Cardiac muscle cell (in vitro differentiated cells and primary cell): ENCODE results near the gene EIF5. TPM values are rescaled to one million over a fixed set of nuclear protein-coding genes. Genes with fewer than 3 reads are reported as not detected.

Source experiments
- DNase-seq, 2 donors: peaks; one replicate each; pipeline versions ENCODE4 v3.0.0 to v3.0.0-alpha.2; 2010 to 2017; ENCODE audit warnings: low read depth in 1 of 2, low spot score in 1 of 2
- H3K27ac ChIP-seq: fragments of 200-600 bp; sonication (generic); 2 replicates; pipeline ENCODE4 v1.5.1; 2016
- H3K27me3 ChIP-seq: fragments of 200-600 bp; sonication (generic); 2 replicates; pipeline ENCODE4 v1.6.0; 2016; ENCODE audit warnings: control low read depth
- H3K36me3 ChIP-seq: fragments of 200-600 bp; sonication (generic); 2 replicates; pipeline ENCODE4 v1.5.1; 2016; ENCODE audit warnings: control low read depth
- H3K4me1 ChIP-seq: fragments of 200-600 bp; sonication (generic); 2 replicates; pipeline ENCODE4 v1.8.1; 2017; ENCODE audit warnings: low read depth, mild to moderate bottlenecking, mixed run types
- H3K4me3 ChIP-seq: fragments of 200-600 bp; sonication (generic); 2 replicates; pipeline ENCODE4 v1.5.1; 2016; ENCODE audit warnings: mild to moderate bottlenecking
- H3K9me3 ChIP-seq: fragments of 200-600 bp; sonication (generic); 2 replicates; pipeline ENCODE4 v1.5.1; 2017; ENCODE audit warnings: low read depth, mild to moderate bottlenecking, control low read depth
- polyA plus RNA-seq: library from polyadenylated mRNA; unstranded; fragments of >200 nt; fragmentation: Nextera tagmentation; extraction: Ambion mirVana; gene quantifications from 2 replicates; pipeline ENCODE4 v1.2.1, GENCODE V29; 2016
- total RNA-seq: library from RNA; depleted of rRNA; stranded (reverse); fragments of >200 nt; gene quantifications from 2 replicates; pipeline ENCODE4 v1.2.3, GENCODE V29; 2016
- TF ChIP-seq, protein P1 (sequence below): IDR thresholded peaks from 2 replicates; pipeline ENCODE4 v1.5.1; 2012; ENCODE audit warnings: low read depth, mild to moderate bottlenecking, low read length

Gene EIF5
- total and polyA plus RNA-seq, 2 experiments from 2014 or later = 149 to 441 TPM

DNA sequence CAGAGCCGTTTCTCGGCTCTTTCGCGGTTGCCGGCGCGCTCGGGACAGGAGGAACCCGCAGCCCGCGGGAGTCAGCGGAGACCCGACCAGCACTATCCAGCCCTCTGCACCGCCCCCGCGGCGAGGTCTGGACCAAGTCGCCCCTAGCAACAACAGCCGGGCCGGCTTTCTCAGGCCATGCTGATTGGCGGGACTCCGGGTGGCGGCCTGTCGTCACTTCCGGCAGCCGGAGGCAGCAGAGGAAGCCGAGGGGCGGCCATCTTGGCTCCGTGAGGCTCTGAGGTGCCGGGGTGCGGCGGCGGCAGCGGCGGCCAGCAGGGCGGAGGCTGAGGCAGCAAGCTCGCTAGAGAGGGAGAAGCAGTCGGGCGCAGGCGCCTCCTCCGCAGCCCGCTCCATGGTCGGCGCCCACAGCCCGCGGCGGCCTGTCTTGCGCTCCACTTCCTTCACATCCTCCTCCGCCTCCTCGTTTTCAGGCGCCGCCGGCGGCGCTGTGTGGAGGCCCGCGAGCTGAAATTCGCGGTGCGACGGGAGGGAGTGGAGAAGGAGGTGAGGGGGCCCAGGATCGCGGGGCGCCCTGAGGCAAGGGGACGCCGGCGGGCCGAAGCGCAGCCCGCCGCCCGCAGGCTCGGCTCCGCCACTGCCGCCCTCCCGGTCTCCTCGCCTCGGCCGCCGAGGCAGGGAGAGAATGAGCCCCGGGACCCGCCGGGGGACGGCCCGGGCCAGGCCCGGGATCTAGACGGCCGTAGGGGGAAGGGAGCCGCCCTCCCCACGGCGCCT lies 51.3 kb downstream of the EIF5 start, which contains the start of gene MARK3:
MARK3 (plus strand) TSS at position 264 of the 777 bp plus-strand sequence. CDS start 615 bp downstream, outside the sequence.
- DNase-seq = peak; percentile 98 to 99
- peak within 1 kb of the TSS; percentile 94 for H3K27ac ChIP-seq

DNA sequence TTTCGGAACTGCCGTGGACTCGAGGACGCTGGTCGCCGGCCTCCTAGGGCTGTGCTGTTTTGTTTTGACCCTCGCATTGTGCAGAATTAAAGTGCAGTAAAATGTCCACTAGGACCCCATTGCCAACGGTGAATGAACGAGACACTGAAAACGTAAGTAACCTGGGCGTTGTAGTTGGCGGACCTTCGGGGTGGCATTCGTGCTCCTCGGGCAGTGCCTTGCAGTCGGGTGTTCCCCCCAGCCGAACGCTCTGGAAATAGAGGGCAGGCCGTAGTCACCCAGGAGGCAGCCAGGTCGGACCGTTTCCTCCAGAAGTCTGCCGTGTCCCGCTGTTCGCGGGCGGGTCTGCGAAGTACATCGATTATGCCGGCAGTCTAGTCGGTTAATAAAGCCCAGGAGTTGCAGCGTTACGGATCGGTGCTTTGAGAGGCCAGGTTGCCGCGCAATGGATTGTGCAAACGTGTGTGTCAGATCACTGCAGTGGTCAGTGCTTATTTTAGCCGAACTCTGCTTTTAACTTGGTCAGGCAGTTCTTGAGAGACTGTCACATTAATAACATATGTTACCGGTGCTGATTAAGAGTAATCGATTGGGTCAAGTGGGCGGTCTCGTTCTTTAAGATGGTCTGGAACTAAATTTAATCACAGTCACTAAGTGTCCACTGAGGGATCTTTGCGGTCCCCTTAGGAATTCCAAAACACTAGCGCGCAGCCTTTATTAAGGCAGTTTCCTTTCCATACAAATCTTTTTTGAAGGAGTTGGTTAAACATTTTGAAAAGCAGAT lies 52.1 kb downstream of the EIF5 start:
- Histone ChIP-seq H3K4me3 (peak overlapping the region; percentile 97), H3K27me3 (no peaks in the 10 kb centered on the region), H3K4me1 (peaks cover 16% of the 10 kb centered on the region), H3K27ac (peak overlapping the region; percentile 94), H3K36me3 (no peaks in the 10 kb centered on the region), H3K9me3 (no peaks in the 10 kb centered on the region)
- TF ChIP-seq, protein P1, sequence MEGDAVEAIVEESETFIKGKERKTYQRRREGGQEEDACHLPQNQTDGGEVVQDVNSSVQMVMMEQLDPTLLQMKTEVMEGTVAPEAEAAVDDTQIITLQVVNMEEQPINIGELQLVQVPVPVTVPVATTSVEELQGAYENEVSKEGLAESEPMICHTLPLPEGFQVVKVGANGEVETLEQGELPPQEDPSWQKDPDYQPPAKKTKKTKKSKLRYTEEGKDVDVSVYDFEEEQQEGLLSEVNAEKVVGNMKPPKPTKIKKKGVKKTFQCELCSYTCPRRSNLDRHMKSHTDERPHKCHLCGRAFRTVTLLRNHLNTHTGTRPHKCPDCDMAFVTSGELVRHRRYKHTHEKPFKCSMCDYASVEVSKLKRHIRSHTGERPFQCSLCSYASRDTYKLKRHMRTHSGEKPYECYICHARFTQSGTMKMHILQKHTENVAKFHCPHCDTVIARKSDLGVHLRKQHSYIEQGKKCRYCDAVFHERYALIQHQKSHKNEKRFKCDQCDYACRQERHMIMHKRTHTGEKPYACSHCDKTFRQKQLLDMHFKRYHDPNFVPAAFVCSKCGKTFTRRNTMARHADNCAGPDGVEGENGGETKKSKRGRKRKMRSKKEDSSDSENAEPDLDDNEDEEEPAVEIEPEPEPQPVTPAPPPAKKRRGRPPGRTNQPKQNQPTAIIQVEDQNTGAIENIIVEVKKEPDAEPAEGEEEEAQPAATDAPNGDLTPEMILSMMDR = no peak
- DNase-seq = peak in 1 of 2 donors; percentile 60

More for the DNA sequence above, 51.3 kb downstream of the EIF5 start, which contains the start of gene MARK3:
- Histone ChIP-seq H3K4me1 (peaks cover 16% of the 10 kb centered on the region), H3K36me3 (no peaks in the 10 kb centered on the region), H3K9me3 (no peaks in the 10 kb centered on the region), H3K27me3 (no peaks in the 10 kb centered on the region), H3K4me3 (peak within 1 kb of the TSS; percentile 97)
- TF ChIP-seq, protein P1 = peak; percentile 18

DNA sequence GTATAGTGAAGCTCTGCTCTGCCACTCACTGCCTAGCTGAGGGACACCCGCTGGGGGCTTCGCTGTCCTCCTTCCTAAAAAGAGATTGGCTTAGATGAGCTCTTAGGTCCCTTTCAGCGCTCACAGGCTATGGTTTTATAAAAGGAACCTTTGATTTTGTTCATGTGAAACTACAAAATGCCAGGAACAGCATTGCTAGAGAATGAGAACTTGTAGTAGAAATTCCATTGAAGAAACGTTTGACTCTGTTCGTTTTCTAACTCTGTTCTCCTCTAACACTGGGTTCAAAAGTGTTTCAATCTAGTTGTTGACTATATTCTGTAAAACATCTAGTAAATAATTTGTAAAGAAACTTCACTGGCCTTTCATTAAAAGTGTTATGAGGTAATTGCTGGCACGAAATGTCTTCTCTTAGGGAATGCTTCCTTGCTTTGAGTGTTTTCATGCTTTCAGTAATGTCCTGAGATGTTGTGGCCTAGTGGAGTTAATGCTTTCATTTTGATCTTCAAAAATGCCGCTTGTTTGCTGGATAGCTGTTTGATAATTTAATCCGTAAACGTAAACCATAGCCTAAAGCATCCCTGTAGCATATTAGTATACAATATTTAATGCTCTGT lies 52.8 kb downstream of the EIF5 start:
- peak in 1 of 2 donors; percentile 12 for DNase-seq
- peak overlapping the region; percentile 94 for H3K27ac ChIP-seq

DNA sequence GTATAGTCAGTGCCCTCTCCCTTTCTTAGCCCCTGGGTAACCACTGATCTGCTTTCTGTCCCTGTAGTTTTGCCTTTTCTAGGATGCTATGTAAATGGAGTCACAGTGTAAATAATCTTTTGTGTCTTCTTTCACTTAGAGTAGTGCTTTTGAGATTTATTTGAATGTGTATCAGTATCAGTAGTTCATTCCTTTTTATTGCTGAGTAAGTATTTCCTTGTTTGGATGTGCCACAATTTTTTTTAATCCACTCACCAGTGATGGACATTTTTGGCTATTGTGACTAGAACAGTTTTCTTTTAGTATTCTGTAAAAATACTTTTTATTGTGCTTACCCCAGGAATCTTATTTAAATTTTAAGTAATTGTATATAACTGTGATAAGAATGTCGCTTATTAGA lies 54.6 kb downstream of the EIF5 start:
- H3K4me1 ChIP-seq = peaks cover 21% of the 10 kb centered on the region
- no peaks in the 10 kb centered on the region for H3K36me3 ChIP-seq
- H3K27me3 ChIP-seq = no peaks in the 10 kb centered on the region
- no peak for DNase-seq
- H3K9me3 ChIP-seq = no peaks in the 10 kb centered on the region
- no peak overlapping the region for H3K27ac ChIP-seq
- no peak overlapping the region for H3K4me3 ChIP-seq
- TF ChIP-seq, protein P1 = no peak

More for the DNA sequence above, 52.8 kb downstream of the EIF5 start:
- no peaks in the 10 kb centered on the region for H3K27me3 ChIP-seq
- peaks cover 16% of the 10 kb centered on the region for H3K4me1 ChIP-seq
- H3K9me3 ChIP-seq = no peaks in the 10 kb centered on the region
- H3K4me3 ChIP-seq = peak overlapping the region; percentile 97
- H3K36me3 ChIP-seq = no peaks in the 10 kb centered on the region
- TF ChIP-seq, protein P1 = no peak

DNA sequence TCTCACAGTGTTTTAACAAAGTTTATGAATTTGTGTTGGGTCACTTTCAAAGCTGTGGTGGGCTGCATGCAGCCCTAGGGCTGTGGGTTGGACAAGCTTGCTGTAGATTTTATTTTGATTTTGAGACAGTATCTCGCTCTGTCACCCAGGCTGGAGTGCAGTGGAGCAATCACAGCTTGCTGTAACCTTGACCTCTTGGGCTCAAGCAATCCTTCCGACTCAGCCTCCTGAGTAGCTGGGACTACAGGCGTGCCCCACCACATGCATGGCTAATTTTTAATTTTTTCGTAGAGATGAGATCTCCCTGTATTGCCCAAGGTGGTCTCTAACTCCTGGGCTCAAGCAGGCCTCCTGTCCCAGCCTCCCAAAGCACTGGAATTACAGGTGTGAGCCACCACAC lies 56.6 kb downstream of the EIF5 start:
- Histone ChIP-seq H3K27ac (peak overlapping the region; percentile 5), H3K4me3 (no peak overlapping the region), H3K27me3 (no peaks in the 10 kb centered on the region), H3K36me3 (no peaks in the 10 kb centered on the region), H3K9me3 (no peaks in the 10 kb centered on the region), H3K4me1 (peaks cover 36% of the 10 kb centered on the region)
- TF ChIP-seq, protein P1 = no peak
- DNase-seq = no peak
